Sigmoid colon (tissue), 7 donors: ENCODE data around the gene ZER1. TPM values are rescaled to one million over a fixed set of nuclear protein-coding genes. Genes with fewer than 3 reads are reported as not detected.

Source experiments
- DNase-seq: peaks from one replicate; pipeline ENCODE4 v3.0.0-alpha.2; 2019
- H3K27ac ChIP-seq, 4 donors: fragments of 200-600 bp; sonication (generic); one replicate each; pipeline ENCODE4 v1.5.1; 2016 to 2019; ENCODE audit warnings: mild to moderate bottlenecking in 1 of 4
- H3K27me3 ChIP-seq, 3 donors: fragments of 200-600 bp; sonication (generic); one replicate each; pipeline ENCODE4 v1.5.1; 2019; ENCODE audit warnings: mild to moderate bottlenecking in 1 of 3
- H3K36me3 ChIP-seq, 4 donors: fragments of 200-600 bp; sonication (generic); one replicate each; pipeline ENCODE4 v1.5.1; 2016 to 2019
- H3K4me1 ChIP-seq, 4 donors: fragments of 200-600 bp; sonication (generic); one replicate each; pipeline ENCODE4 v1.5.1; 2017 to 2019
- H3K4me3 ChIP-seq, 4 donors: fragments of 200-600 bp; sonication (generic); one replicate each; pipeline ENCODE4 v1.5.1; 2017 to 2019; ENCODE audit warnings: mild to moderate bottlenecking in 2 of 4, moderate library complexity in 1 of 4
- H3K9me3 ChIP-seq, 4 donors: fragments of 200-600 bp in 3 of 4; sonication (generic) in 3 of 4; one replicate each; pipeline versions ENCODE4 v1.5.1 to v1.6.1; 2013 to 2019
- EP300 ChIP-seq, 4 donors: sonication (generic); formaldehyde crosslinking; IDR thresholded peaks; one replicate each; pipeline ENCODE4 v1.6.1; 2017; ENCODE audit warnings: antibody characterized with exemption in 4 of 4
- POLR2A ChIP-seq, 2 donors: fragments of 450-650 bp; IDR thresholded peaks; one replicate each; pipeline ENCODE4 v1.6.1; 2016; ENCODE audit warnings: antibody characterized with exemption in 2 of 2, mild to moderate bottlenecking in 2 of 2, moderate library complexity in 2 of 2
- POLR2AphosphoS5 ChIP-seq, 4 donors: sonication (generic); formaldehyde crosslinking; IDR thresholded peaks; one replicate each; pipeline ENCODE4 v1.6.1; 2017; ENCODE audit warnings: antibody characterized with exemption in 4 of 4
- WGBS, 2 donors: extraction: QIAGEN DNeasy Blood & Tissue Kit; methylation state at CpG; one replicate each; pipeline ENCODE4 v1.1.7; 2013; 5-methylcytosine and 5-hydroxymethylcytosine counted together
- intact Hi-C: fragments of 100-400 bp; cut with DNase I; formaldehyde crosslinking; loops from one replicate; pipeline ENCODE4 v1.15.1; 2023
- polyA plus RNA-seq, 3 donors: library from polyadenylated mRNA; stranded (reverse); fragments of 200-250 nt; gene quantifications; one replicate each; pipeline ENCODE4 v1.2.3, GENCODE V29; 2013
- total RNA-seq, 4 donors: library from RNA; depleted of rRNA; stranded (reverse); fragments of >200 nt; gene quantifications; one replicate each; pipeline ENCODE4 v1.1.0, GENCODE V29; 2016
- TF ChIP-seq, protein P1 (sequence below), 4 experiments: fragments of 450-650 bp in 3 of 4; fragments of 200-600 bp in 1 of 4; IDR thresholded peaks; one replicate each; pipeline ENCODE4 v1.5.1; 2016 to 2019; ENCODE audit warnings: antibody characterized with exemption in 4 of 4, mild to moderate bottlenecking in 3 of 4, moderate library complexity in 2 of 4
- donor health status: healthy with polysubstance abuse.
- donor health status: Bipolar disorder and iron deficiency.
- donor health status: healthy.

The ZER1 gene
- total and polyA plus RNA-seq, 7 donors: 30.0 to 65.4 (median 41.6) TPM

DNA sequence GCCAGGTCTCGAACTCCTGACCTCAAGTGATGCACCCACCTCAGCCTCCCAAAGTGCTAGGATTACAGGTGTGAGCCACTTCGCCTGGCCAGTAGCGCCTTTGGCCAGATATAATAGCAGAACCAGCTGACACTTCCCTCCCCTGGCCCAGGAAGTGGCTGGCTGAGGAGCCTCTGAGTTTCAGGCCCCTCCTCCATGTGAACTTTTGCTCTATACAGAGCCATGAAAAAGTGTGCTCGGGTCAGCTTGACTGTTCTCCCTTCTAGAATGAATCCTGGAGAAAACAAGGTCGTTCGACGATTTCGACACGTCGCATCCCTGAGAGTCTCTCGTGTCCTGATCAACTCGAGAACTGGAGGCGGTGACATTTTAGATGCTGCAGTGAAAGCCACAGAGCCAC is 39.2 kb downstream of the ZER1 start:
- Histone ChIP-seq H3K27me3 (no peaks in the 10 kb centered on the region), H3K4me1 (no peaks in the 10 kb centered on the region), H3K4me3 (no peak overlapping the region), H3K27ac (no peak overlapping the region), H3K36me3 (peaks cover 5 to 63% (median 17%) of the 10 kb centered on the region in 4 donors), H3K9me3 (no peaks in the 10 kb centered on the region)
- TF ChIP-seq, protein P1, sequence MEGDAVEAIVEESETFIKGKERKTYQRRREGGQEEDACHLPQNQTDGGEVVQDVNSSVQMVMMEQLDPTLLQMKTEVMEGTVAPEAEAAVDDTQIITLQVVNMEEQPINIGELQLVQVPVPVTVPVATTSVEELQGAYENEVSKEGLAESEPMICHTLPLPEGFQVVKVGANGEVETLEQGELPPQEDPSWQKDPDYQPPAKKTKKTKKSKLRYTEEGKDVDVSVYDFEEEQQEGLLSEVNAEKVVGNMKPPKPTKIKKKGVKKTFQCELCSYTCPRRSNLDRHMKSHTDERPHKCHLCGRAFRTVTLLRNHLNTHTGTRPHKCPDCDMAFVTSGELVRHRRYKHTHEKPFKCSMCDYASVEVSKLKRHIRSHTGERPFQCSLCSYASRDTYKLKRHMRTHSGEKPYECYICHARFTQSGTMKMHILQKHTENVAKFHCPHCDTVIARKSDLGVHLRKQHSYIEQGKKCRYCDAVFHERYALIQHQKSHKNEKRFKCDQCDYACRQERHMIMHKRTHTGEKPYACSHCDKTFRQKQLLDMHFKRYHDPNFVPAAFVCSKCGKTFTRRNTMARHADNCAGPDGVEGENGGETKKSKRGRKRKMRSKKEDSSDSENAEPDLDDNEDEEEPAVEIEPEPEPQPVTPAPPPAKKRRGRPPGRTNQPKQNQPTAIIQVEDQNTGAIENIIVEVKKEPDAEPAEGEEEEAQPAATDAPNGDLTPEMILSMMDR (IDR thresholded peaks at IDR 0.05): no peak
- TF ChIP-seq EP300 (IDR thresholded peaks at IDR 0.05) (no peak), POLR2AphosphoS5 (IDR thresholded peaks at IDR 0.05) (no peak), POLR2A (IDR thresholded peaks at IDR 0.05) (no peak)
- WGBS, 2 donors: 93 to 94% methylated on average over 13 of the region's 13 CpGs
- DNase-seq: no peak
- intact Hi-C loops: no loop called here

DNA sequence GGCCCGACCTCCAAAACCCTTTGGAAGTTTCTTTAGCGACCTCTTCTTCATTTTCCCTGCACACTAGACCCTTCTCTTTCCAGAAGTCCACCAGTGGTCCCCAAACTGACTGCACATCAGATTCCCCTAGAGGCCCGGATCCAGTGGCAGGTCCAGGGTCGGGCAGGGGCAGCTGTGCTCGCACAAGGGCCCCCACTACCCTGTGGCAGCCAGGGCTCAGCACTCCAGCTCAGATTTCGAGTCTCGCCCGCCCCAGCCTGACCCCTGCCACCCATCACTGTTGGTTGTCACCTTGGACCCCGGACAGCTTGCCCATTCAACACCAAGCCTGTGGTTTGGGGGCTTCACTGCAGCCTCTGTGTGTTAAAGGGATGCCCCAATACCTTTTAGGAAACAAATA is 40.0 kb downstream of the ZER1 start:
- TF ChIP-seq EP300 (IDR thresholded peaks at IDR 0.05) (no peak), POLR2A (IDR thresholded peaks at IDR 0.05) (no peak), POLR2AphosphoS5 (IDR thresholded peaks at IDR 0.05) (no peak)
- TF ChIP-seq, protein P1 (IDR thresholded peaks at IDR 0.05): no peak
- Histone ChIP-seq H3K4me3 (no peak overlapping the region), H3K36me3 (peaks cover 5 to 54% (median 17%) of the 10 kb centered on the region in 4 donors), H3K27me3 (no peaks in the 10 kb centered on the region), H3K4me1 (no peaks in the 10 kb centered on the region), H3K27ac (no peak overlapping the region), H3K9me3 (no peaks in the 10 kb centered on the region)
- 83 to 92% methylated on average over 9 of the region's 9 CpGs for WGBS, 2 donors
- intact Hi-C loops: no loop called here
- no peak for DNase-seq

DNA sequence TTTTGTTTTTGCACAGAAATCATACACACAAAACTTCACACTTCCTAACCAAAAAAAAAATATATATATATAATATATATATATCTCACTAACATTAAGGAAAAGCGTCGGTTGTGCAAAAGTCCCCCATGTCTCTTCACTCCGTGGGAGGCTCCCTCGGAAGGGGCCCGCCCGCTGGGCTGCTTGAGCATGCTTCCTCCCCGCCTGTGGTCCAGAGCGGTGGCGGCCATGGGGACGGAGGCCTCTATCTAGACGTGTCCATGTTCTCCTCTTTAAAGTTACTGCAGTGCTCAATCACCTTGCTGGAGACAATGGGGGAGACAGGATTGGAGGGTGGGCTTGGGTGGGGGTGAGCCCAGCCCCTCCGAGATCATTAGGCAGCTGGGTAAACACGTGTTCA is 40.6 kb downstream of the ZER1 start:
- H3K4me3 ChIP-seq: no peak overlapping the region
- TF ChIP-seq POLR2A (IDR thresholded peaks at IDR 0.05) (no peak), POLR2AphosphoS5 (IDR thresholded peaks at IDR 0.05) (no peak), EP300 (IDR thresholded peaks at IDR 0.05) (no peak)
- TF ChIP-seq, protein P1 (IDR thresholded peaks at IDR 0.05): no peak
- WGBS, 2 donors: 92% methylated on average over 13 of the region's 13 CpGs
- no peaks in the 10 kb centered on the region for H3K9me3 ChIP-seq
- no peak for DNase-seq
- H3K36me3 ChIP-seq: peaks cover 5 to 52% (median 17%) of the 10 kb centered on the region in 4 donors
- intact Hi-C loops: no loop called here
- no peaks in the 10 kb centered on the region for H3K27me3 ChIP-seq
- no peak overlapping the region for H3K27ac ChIP-seq
- H3K4me1 ChIP-seq: no peaks in the 10 kb centered on the region

DNA sequence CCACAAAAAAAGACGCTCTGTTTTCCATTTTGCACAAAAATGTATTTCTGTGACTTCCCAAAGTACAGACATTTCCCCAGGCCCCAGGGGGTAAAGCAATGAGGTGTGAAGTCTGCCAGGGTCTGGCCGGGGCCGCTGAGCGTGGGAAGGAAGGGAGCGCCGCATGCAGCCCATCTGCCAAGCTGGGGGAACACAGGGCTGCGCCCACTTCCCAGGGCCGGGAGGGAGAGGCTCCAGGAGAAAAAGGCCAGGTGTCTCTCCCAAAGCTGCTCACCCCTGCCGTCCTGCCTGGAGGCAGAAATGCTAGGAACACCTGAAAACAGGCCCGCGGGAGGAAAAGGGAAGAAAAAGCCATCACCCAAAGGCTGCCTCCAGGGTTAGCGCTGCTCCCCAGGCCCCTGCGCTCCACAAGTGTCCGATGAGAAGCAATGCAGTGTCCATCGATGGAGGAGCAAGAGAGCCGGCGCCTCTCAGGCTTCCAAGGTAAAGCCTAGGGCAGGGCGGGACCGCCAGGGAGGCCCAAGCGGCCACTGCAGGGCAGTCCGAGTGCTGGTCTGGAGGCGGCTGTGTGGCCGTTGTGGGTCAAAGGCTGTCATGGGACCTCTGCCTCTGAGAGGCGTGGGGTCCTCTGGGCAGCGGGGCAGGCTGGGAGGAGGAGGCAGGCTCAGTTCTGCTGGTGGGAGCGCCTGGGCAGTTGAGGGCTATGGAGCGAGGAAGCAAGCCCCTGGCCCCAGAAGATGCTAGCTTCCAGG is 41.8 kb downstream of the ZER1 start:
- H3K27me3 ChIP-seq: no peaks in the 10 kb centered on the region
- peaks cover 2 to 46% (median 14%) of the 10 kb centered on the region in 4 donors for H3K36me3 ChIP-seq
- peaks cover 0 to under 1% (median under 1%) of the 10 kb centered on the region in 4 donors for H3K4me1 ChIP-seq
- WGBS, 2 donors: 94 to 95% methylated on average over 27 of the region's 27 CpGs
- no peak overlapping the region for H3K27ac ChIP-seq
- TF ChIP-seq POLR2AphosphoS5 (IDR thresholded peaks at IDR 0.05) (no peak), POLR2A (IDR thresholded peaks at IDR 0.05) (no peak), EP300 (IDR thresholded peaks at IDR 0.05) (no peak)
- TF ChIP-seq, protein P1 (IDR thresholded peaks at IDR 0.05): no peak
- DNase-seq: no peak
- H3K4me3 ChIP-seq: no peak overlapping the region
- H3K9me3 ChIP-seq: no peaks in the 10 kb centered on the region
- intact Hi-C loops: no loop called here
